A549 (cell line): ENCODE data around the gene TBC1D1.

ENCODE experiments used
- CEBPB ChIP-seq, 2 experiments: fragments of >200 bp in 1 of 2; sonication (Bioruptor Twin) in 1 of 2; formaldehyde crosslinking in 1 of 2; IDR thresholded peaks; 2 replicates each; pipeline ENCODE4 v1.6.1; 2012 to 2016
- EP300 ChIP-seq, 2 experiments: fragments of >200 bp; sonication (Bioruptor Twin); formaldehyde crosslinking; IDR thresholded peaks; 2 replicates in 1 of 2; 3 replicates in 1 of 2; pipeline ENCODE4 v1.6.1; 2016 to 2017
- FOSL2 ChIP-seq, 2 experiments: fragments of 450-650 bp in 1 of 2; fragments of >200 bp in 1 of 2; sonication (Bioruptor Twin) in 1 of 2; formaldehyde crosslinking; IDR thresholded peaks; 2 replicates each; pipeline versions ENCODE4 v1.5.0 to v1.6.1; 2016 to 2020; ENCODE audit warnings: mild to moderate bottlenecking in 1 of 2, moderate library complexity in 1 of 2
- JUN ChIP-seq, 2 experiments: fragments of >200 bp; sonication (Bioruptor Twin); formaldehyde crosslinking; IDR thresholded peaks; 2 replicates in 1 of 2; 3 replicates in 1 of 2; pipeline ENCODE4 v1.6.1; 2016 to 2017
- KDM1A ChIP-seq: fragments of 200-600 bp; sonication (generic); IDR thresholded peaks from 2 replicates; pipeline ENCODE4 v1.6.1; 2016; ENCODE audit warnings: low read depth, mild to moderate bottlenecking
- MAZ ChIP-seq: fragments of 150-350 bp; IDR thresholded peaks from 2 replicates; pipeline ENCODE4 v1.6.1; 2014; ENCODE audit warnings: antibody characterized with exemption, low read depth, low read length, borderline replicate concordance
- MYC ChIP-seq: IDR thresholded peaks from 2 replicates; pipeline ENCODE4 v1.6.1; 2012; ENCODE audit warnings: mild to moderate bottlenecking, inconsistent platforms, low read length, improper control_type of control experiment, borderline replicate concordance
- RAD21 ChIP-seq, 2 experiments: fragments of >200 bp in 1 of 2; sonication (Bioruptor Twin) in 1 of 2; formaldehyde crosslinking in 1 of 2; IDR thresholded peaks in 1 of 2; conservative IDR thresholded peaks in 1 of 2; 2 replicates in 1 of 2; 3 replicates in 1 of 2; pipeline ENCODE4 v1.6.1; 2012 to 2018; ENCODE audit warnings: inconsistent platforms in 1 of 2
- RCOR1 ChIP-seq: fragments of 150-350 bp; IDR thresholded peaks from 2 replicates; pipeline ENCODE4 v1.6.1; 2014; ENCODE audit warnings: antibody characterized with exemption, low read length, low read depth
- RFX5 ChIP-seq: fragments of 450-650 bp; IDR thresholded peaks from 2 replicates; pipeline ENCODE4 v1.7.1; 2014; ENCODE audit warnings: antibody characterized with exemption, mild to moderate bottlenecking, moderate library complexity
- SREBF2 ChIP-seq: fragments of 450-650 bp; IDR thresholded peaks from 2 replicates; pipeline ENCODE4 v1.6.1; 2014; ENCODE audit warnings: mild to moderate bottlenecking, moderate library complexity
- ZC3H11A ChIP-seq: fragments of 450-650 bp; IDR thresholded peaks from 2 replicates; pipeline ENCODE4 v1.6.1; 2014; ENCODE audit warnings: antibody characterized with exemption, mild to moderate bottlenecking
- TF ChIP-seq, protein P1 (sequence below): fragments of 200-600 bp; sonication (generic); IDR thresholded peaks from 2 replicates; pipeline ENCODE4 v1.6.1; 2016; ENCODE audit warnings: antibody characterized with exemption, mild to moderate bottlenecking, moderate library complexity
- TF ChIP-seq, protein P2 (sequence below): fragments of >200 bp; sonication (Bioruptor Twin); formaldehyde crosslinking; IDR thresholded peaks from 3 replicates; pipeline ENCODE4 v1.5.1; 2016

GRCh38 chr4:37953620-37954293 lies 62.9 kb downstream of the TBC1D1 start:
- TF ChIP-seq JUN (IDR thresholded peaks at IDR 0.05): no peak
- no peak for TF ChIP-seq MAZ
- no peak for TF ChIP-seq EP300 (IDR thresholded peaks at IDR 0.05)
- no peak for TF ChIP-seq RCOR1
- TF ChIP-seq, protein P1, sequence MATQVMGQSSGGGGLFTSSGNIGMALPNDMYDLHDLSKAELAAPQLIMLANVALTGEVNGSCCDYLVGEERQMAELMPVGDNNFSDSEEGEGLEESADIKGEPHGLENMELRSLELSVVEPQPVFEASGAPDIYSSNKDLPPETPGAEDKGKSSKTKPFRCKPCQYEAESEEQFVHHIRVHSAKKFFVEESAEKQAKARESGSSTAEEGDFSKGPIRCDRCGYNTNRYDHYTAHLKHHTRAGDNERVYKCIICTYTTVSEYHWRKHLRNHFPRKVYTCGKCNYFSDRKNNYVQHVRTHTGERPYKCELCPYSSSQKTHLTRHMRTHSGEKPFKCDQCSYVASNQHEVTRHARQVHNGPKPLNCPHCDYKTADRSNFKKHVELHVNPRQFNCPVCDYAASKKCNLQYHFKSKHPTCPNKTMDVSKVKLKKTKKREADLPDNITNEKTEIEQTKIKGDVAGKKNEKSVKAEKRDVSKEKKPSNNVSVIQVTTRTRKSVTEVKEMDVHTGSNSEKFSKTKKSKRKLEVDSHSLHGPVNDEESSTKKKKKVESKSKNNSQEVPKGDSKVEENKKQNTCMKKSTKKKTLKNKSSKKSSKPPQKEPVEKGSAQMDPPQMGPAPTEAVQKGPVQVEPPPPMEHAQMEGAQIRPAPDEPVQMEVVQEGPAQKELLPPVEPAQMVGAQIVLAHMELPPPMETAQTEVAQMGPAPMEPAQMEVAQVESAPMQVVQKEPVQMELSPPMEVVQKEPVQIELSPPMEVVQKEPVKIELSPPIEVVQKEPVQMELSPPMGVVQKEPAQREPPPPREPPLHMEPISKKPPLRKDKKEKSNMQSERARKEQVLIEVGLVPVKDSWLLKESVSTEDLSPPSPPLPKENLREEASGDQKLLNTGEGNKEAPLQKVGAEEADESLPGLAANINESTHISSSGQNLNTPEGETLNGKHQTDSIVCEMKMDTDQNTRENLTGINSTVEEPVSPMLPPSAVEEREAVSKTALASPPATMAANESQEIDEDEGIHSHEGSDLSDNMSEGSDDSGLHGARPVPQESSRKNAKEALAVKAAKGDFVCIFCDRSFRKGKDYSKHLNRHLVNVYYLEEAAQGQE: no peak
- TF ChIP-seq, protein P2, sequence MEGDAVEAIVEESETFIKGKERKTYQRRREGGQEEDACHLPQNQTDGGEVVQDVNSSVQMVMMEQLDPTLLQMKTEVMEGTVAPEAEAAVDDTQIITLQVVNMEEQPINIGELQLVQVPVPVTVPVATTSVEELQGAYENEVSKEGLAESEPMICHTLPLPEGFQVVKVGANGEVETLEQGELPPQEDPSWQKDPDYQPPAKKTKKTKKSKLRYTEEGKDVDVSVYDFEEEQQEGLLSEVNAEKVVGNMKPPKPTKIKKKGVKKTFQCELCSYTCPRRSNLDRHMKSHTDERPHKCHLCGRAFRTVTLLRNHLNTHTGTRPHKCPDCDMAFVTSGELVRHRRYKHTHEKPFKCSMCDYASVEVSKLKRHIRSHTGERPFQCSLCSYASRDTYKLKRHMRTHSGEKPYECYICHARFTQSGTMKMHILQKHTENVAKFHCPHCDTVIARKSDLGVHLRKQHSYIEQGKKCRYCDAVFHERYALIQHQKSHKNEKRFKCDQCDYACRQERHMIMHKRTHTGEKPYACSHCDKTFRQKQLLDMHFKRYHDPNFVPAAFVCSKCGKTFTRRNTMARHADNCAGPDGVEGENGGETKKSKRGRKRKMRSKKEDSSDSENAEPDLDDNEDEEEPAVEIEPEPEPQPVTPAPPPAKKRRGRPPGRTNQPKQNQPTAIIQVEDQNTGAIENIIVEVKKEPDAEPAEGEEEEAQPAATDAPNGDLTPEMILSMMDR: no peak
- TF ChIP-seq KDM1A: no peak
- no peak for TF ChIP-seq FOSL2 (IDR thresholded peaks at IDR 0.05)
- TF ChIP-seq FOSL2 (CRISPR knock-in tag; IDR thresholded peaks at IDR 0.05): no peak
- TF ChIP-seq CEBPB (IDR thresholded peaks at IDR 0.05): no peak
- no peak for TF ChIP-seq MYC
- no peak for TF ChIP-seq RFX5
- TF ChIP-seq ZC3H11A: no peak
- TF ChIP-seq RAD21 (conservative IDR thresholded peaks at IDR 0.05 in 1 of 2, IDR thresholded peaks at IDR 0.05 in 1 of 2): no peak
- no peak for TF ChIP-seq SREBF2
